ENCODE measurements around the gene BASP1. TPM values are rescaled to one million over a fixed set of nuclear protein-coding genes. Genes with fewer than 3 reads are reported as not detected.
"Not testable (repeated sequence)": the region's sequence is repeated elsewhere in the genome, so short reads cannot be mapped to it uniquely, and the experiment has no call there.

Gene BASP1
- total RNA-seq, 1 experiment from 2014 or later: 153 TPM

- DNase-seq: no peak
- Histone ChIP-seq H3K36me3 (replicated peaks; ENCODE audit: control insufficient read depth, insufficient read depth, low read length) (no peaks in the 10 kb centered on the region), H3K4me3 (ENCODE audit: insufficient read depth, low read depth, low read length) (no peak overlapping the region), H3K27me3 (ENCODE audit: control insufficient read depth, insufficient read depth, low read length) (no peaks in the 10 kb centered on the region)
Observed at GRCh38 chr5:17314907-17315471, 97.6 kb downstream of the BASP1 start.

DNA sequence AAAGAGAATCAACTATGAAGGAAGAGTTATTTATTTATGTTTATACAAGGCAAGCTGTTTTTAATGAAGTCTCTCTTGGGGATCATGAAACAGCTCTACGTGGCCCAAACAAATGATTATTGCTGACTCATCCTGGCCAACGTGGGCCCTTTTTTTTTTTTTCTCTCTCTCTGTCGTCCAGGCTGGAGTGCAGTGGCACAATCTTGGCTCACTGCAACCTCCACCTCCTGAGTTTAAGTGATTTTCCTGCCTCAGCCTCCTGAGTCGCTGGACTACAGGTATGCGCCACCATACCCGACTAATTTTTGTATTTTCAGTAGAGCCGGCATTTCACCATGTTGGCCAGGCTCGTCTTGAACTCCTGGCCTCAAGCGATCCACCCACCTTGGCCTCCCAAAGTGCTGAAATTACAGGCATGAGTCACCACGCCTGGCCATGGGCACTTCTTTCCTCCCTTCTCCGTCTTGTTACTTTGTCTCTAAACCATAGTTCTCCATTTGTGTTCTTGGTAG is 98.3 kb downstream of the BASP1 start:
- Histone ChIP-seq H3K36me3 (replicated peaks; ENCODE audit: control insufficient read depth, insufficient read depth, low read length) (no peaks in the 10 kb centered on the region), H3K27me3 (ENCODE audit: control insufficient read depth, insufficient read depth, low read length) (no peaks in the 10 kb centered on the region), H3K4me3 (ENCODE audit: insufficient read depth, low read depth, low read length) (no peak overlapping the region)
- no peak for DNase-seq

- no peaks in the 10 kb centered on the region for H3K36me3 ChIP-seq (replicated peaks; ENCODE audit: control insufficient read depth, insufficient read depth, low read length)
- no peaks in the 10 kb centered on the region for H3K27me3 ChIP-seq (ENCODE audit: control insufficient read depth, insufficient read depth, low read length)
- DNase-seq: no peak
- no peak overlapping the region for H3K4me3 ChIP-seq (ENCODE audit: insufficient read depth, low read depth, low read length)
Observed at GRCh38 chr5:17316970-17317459, 99.6 kb downstream of the BASP1 start.

GRCh38 chr5:17317473-17317872 is 100.0 kb downstream of the BASP1 start:
- Histone ChIP-seq H3K36me3 (replicated peaks; ENCODE audit: control insufficient read depth, insufficient read depth, low read length) (no peaks in the 10 kb centered on the region), H3K4me3 (ENCODE audit: insufficient read depth, low read depth, low read length) (no peak overlapping the region), H3K27me3 (ENCODE audit: control insufficient read depth, insufficient read depth, low read length) (no peaks in the 10 kb centered on the region)
- DNase-seq: no peak

DNA sequence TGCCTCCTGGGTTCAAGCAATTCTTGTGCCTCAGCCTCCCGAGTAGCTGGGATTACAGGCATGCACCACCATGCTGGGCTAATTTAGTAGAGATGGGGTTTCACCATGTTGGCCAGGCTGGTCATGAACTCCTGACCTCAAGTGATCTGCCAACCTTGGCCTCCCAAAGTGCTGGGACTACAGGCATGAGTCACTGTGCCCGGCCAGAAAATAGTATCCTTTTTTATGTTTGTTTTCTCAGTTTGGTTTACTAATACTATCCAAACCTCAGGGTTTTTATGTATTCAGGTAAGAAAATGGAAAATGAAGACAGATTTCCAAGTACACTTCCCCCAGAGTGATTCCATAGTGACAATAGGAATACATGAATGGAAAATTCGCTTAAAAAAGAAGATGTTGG is 101.7 kb downstream of the BASP1 start:
- H3K27me3 ChIP-seq (ENCODE audit: control insufficient read depth, insufficient read depth, low read length); H3K36me3 ChIP-seq (replicated peaks; ENCODE audit: control insufficient read depth, insufficient read depth, low read length); H3K4me3 ChIP-seq (ENCODE audit: insufficient read depth, low read depth, low read length); DNase-seq: not testable (repeated sequence)

- H3K4me3 ChIP-seq (ENCODE audit: insufficient read depth, low read depth, low read length): no peak overlapping the region
- H3K27me3 ChIP-seq (ENCODE audit: control insufficient read depth, insufficient read depth, low read length): no peaks in the 10 kb centered on the region
- H3K36me3 ChIP-seq (replicated peaks; ENCODE audit: control insufficient read depth, insufficient read depth, low read length): no peaks in the 10 kb centered on the region
- DNase-seq: no peak
Observed at GRCh38 chr5:17325770-17326599, 108.6 kb downstream of the BASP1 start.
